Neural cell (in vitro differentiated cells): Measurements from ENCODE around the gene RAI14. TPM values are rescaled to one million over a fixed set of nuclear protein-coding genes. Genes with fewer than 3 reads are reported as not detected.

Source experiments
- H2AFZ ChIP-seq: fragments of 200-600, 300-800 bp; sonication (generic), shearing (Covaris generic); 2 replicates; pipeline ENCODE4 v1.6.0; 2014; ENCODE audit warnings: low read depth, mild to moderate bottlenecking, antibody characterized with exemption, low read length, moderate library complexity
- H3F3A ChIP-seq: fragments of 200-600 bp; shearing (Covaris generic); 2 replicates; pipeline ENCODE4 v1.6.1; 2016; ENCODE audit warnings: mild to moderate bottlenecking, moderate library complexity, mixed read lengths, antibody characterized with exemption, low read length; ENCODE audit not compliant: insufficient read depth, poor library complexity, severe bottlenecking
- H3K27ac ChIP-seq: fragments of 200-600, 300-800 bp; sonication (generic), shearing (Covaris generic); 2 replicates; pipeline ENCODE4 v1.5.1; 2014; ENCODE audit warnings: mild to moderate bottlenecking, low read length, moderate library complexity
- H3K27me3 ChIP-seq: fragments of 300-800, 200-600 bp; sonication (generic), shearing (Covaris generic); 2 replicates; pipeline ENCODE4 v1.6.0; 2014; ENCODE audit warnings: mild to moderate bottlenecking, low read depth, low read length, moderate library complexity; ENCODE audit not compliant: insufficient read depth
- H3K36me3 ChIP-seq: fragments of 300-800, 200-600 bp; sonication (generic), shearing (Covaris generic); 2 replicates; pipeline ENCODE4 v1.5.1; 2014; ENCODE audit warnings: mild to moderate bottlenecking, antibody characterized with exemption, low read length, moderate library complexity; ENCODE audit not compliant: insufficient read depth
- H3K4me2 ChIP-seq: fragments of 300-800, 200-600 bp; sonication (generic), shearing (Covaris generic); 2 replicates; pipeline ENCODE4 v1.6.0; 2014; ENCODE audit warnings: mild to moderate bottlenecking, low read length
- H3K4me3 ChIP-seq: fragments of 300-800, 200-600 bp; sonication (generic), shearing (Covaris generic); 2 replicates; pipeline ENCODE4 v1.5.1; 2014; ENCODE audit warnings: mild to moderate bottlenecking, low read length, moderate library complexity
- H3K79me2 ChIP-seq: fragments of 200-600 bp; shearing (Covaris generic); replicated peaks from 2 replicates; pipeline ENCODE4 v1.6.0; 2014; ENCODE audit warnings: mild to moderate bottlenecking, low read length, moderate library complexity; ENCODE audit not compliant: insufficient read depth
- H3K9ac ChIP-seq: fragments of 300-800, 200-600 bp; sonication (generic), shearing (Covaris generic); 2 replicates; pipeline ENCODE4 v1.6.1; 2016; ENCODE audit warnings: mild to moderate bottlenecking, low read length, mixed read lengths
- H3K9me2 ChIP-seq: fragments of 200-600 bp; shearing (Covaris generic); 2 replicates; pipeline ENCODE4 v1.6.1; 2016; ENCODE audit warnings: mild to moderate bottlenecking, low read length, mixed read lengths; ENCODE audit not compliant: insufficient read depth
- H3K9me3 ChIP-seq: fragments of 200-600, 300-800 bp; sonication (generic), shearing (Covaris generic); 2 replicates; pipeline ENCODE4 v1.6.1; 2016; ENCODE audit warnings: mild to moderate bottlenecking, mixed run types, low read length, moderate library complexity, mixed read lengths
- H4K20me1 ChIP-seq: fragments of 200-600 bp; shearing (Covaris generic); 2 replicates; pipeline ENCODE4 v1.6.1; 2016; ENCODE audit warnings: mild to moderate bottlenecking, mixed run types; ENCODE audit not compliant: insufficient read depth
- CTCF ChIP-seq: fragments of 450-650 bp; IDR thresholded peaks from 2 replicates; pipeline ENCODE4 v1.5.1; 2014; ENCODE audit warnings: antibody characterized with exemption, mild to moderate bottlenecking, moderate library complexity; ENCODE audit not compliant: poor library complexity, severe bottlenecking
- EP300 ChIP-seq: fragments of 450-650 bp; conservative IDR thresholded peaks from 2 replicates; pipeline ENCODE4 v1.6.1; 2014; ENCODE audit warnings: antibody characterized with exemption, mild to moderate bottlenecking, moderate library complexity; ENCODE audit not compliant: poor library complexity, severe bottlenecking
- EZH2 ChIP-seq: fragments of 200-600, 300-800 bp; shearing (Covaris generic), sonication (generic); IDR thresholded peaks from 2 replicates; pipeline ENCODE4 v1.6.1; 2014; ENCODE audit warnings: antibody characterized with exemption, low read length, borderline replicate concordance, mild to moderate bottlenecking; ENCODE audit not compliant: insufficient read depth, poor library complexity, severe bottlenecking
- MXI1 ChIP-seq: fragments of 450-650 bp; conservative IDR thresholded peaks from 2 replicates; pipeline ENCODE4 v1.6.1; 2014; ENCODE audit warnings: antibody characterized with exemption, mild to moderate bottlenecking; ENCODE audit not compliant: poor library complexity, severe bottlenecking
- POLR2AphosphoS5 ChIP-seq: IDR thresholded peaks from 2 replicates; pipeline ENCODE4 v1.6.1; 2012
- RAD21 ChIP-seq: fragments of 450-650 bp; conservative IDR thresholded peaks from 2 replicates; pipeline ENCODE4 v1.6.1; 2014; ENCODE audit warnings: antibody characterized with exemption, mild to moderate bottlenecking, moderate library complexity
- SMC3 ChIP-seq: fragments of 450-650 bp; conservative IDR thresholded peaks from 2 replicates; pipeline ENCODE4 v1.6.1; 2014; ENCODE audit warnings: antibody characterized with exemption, mild to moderate bottlenecking, moderate library complexity; ENCODE audit not compliant: poor library complexity
- TAF1 ChIP-seq: IDR thresholded peaks from 2 replicates; pipeline ENCODE4 v1.6.1; 2012; ENCODE audit warnings: low read depth
- polyA plus RNA-seq: library from polyadenylated mRNA; depleted of rRNA; stranded (reverse); fragments of >200 nt; gene quantifications from 2 replicates; pipeline ENCODE4 v1.2.3, GENCODE V29; 2014
- TF ChIP-seq, protein P1 (sequence below): IDR thresholded peaks from 2 replicates; pipeline ENCODE4 v1.6.1; 2012; ENCODE audit warnings: borderline replicate concordance

The RAI14 gene
- polyA plus RNA-seq, 1 donor from 2014 or later = 7.8 TPM

GRCh38 chr5:34694685-34695084 is 38.6 kb downstream of the RAI14 start:
- H3K9ac ChIP-seq = no peak overlapping the region
- H3K4me2 ChIP-seq = no peak overlapping the region

GRCh38 chr5:34695275-34696027 is 39.3 kb downstream of the RAI14 start:
- H3K4me3 ChIP-seq = no peak overlapping the region
- H4K20me1 ChIP-seq = no peaks in the 10 kb centered on the region
- H3K27ac ChIP-seq = no peak overlapping the region
- H3K27me3 ChIP-seq = no peaks in the 10 kb centered on the region
- H3K4me2 ChIP-seq = no peak overlapping the region
- TF ChIP-seq POLR2AphosphoS5 = no peak
- TF ChIP-seq, protein P1, sequence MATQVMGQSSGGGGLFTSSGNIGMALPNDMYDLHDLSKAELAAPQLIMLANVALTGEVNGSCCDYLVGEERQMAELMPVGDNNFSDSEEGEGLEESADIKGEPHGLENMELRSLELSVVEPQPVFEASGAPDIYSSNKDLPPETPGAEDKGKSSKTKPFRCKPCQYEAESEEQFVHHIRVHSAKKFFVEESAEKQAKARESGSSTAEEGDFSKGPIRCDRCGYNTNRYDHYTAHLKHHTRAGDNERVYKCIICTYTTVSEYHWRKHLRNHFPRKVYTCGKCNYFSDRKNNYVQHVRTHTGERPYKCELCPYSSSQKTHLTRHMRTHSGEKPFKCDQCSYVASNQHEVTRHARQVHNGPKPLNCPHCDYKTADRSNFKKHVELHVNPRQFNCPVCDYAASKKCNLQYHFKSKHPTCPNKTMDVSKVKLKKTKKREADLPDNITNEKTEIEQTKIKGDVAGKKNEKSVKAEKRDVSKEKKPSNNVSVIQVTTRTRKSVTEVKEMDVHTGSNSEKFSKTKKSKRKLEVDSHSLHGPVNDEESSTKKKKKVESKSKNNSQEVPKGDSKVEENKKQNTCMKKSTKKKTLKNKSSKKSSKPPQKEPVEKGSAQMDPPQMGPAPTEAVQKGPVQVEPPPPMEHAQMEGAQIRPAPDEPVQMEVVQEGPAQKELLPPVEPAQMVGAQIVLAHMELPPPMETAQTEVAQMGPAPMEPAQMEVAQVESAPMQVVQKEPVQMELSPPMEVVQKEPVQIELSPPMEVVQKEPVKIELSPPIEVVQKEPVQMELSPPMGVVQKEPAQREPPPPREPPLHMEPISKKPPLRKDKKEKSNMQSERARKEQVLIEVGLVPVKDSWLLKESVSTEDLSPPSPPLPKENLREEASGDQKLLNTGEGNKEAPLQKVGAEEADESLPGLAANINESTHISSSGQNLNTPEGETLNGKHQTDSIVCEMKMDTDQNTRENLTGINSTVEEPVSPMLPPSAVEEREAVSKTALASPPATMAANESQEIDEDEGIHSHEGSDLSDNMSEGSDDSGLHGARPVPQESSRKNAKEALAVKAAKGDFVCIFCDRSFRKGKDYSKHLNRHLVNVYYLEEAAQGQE = no peak
- no peak for TF ChIP-seq RAD21
- TF ChIP-seq EP300 = no peak
- no peak for TF ChIP-seq MXI1
- TF ChIP-seq EZH2 = no peak
- no peak for TF ChIP-seq CTCF
- H3K9me3 ChIP-seq = no peaks in the 10 kb centered on the region
- no peak overlapping the region for H3K9ac ChIP-seq
- no peaks in the 10 kb centered on the region for H3K36me3 ChIP-seq
- H3K79me2 ChIP-seq = peaks cover 11% of the 10 kb centered on the region
- no peaks in the 10 kb centered on the region for H3F3A ChIP-seq
- H2AFZ ChIP-seq = no peak overlapping the region
- no peaks in the 10 kb centered on the region for H3K9me2 ChIP-seq

More at GRCh38 chr5:34694685-34695084, 38.6 kb downstream of the RAI14 start:
- Histone ChIP-seq H3K36me3 (no peaks in the 10 kb centered on the region), H3K9me2 (no peaks in the 10 kb centered on the region), H3K27ac (no peak overlapping the region), H3F3A (no peaks in the 10 kb centered on the region), H3K27me3 (no peaks in the 10 kb centered on the region), H2AFZ (no peak overlapping the region), H3K9me3 (no peaks in the 10 kb centered on the region), H3K4me3 (no peak overlapping the region), H4K20me1 (no peaks in the 10 kb centered on the region), H3K79me2 (peaks cover 11% of the 10 kb centered on the region)
- no peak for TF ChIP-seq POLR2AphosphoS5
- no peak for TF ChIP-seq TAF1
- TF ChIP-seq MXI1 = no peak
- TF ChIP-seq CTCF = no peak
- no peak for TF ChIP-seq SMC3
- TF ChIP-seq RAD21 = no peak
- TF ChIP-seq, protein P1 = no peak
